ENCODE results near the gene CPA1. TPM values are rescaled to one million over a fixed set of nuclear protein-coding genes. Genes with fewer than 3 reads are reported as not detected.

The CPA1 gene
- total RNA-seq, 1 donor from 2014 or later: not detected

GRCh38 chr7:130360518-130360917 is 19.8 kb upstream of the CPA1 start:
- Mint-ChIP-seq H3K9me3 (peaks cover 14% of the 10 kb centered on the region), H3K36me3 (ENCODE audit: low read depth) (no peaks in the 10 kb centered on the region), H3K27ac (no peak overlapping the region), H3K4me3 (ENCODE audit: low read depth) (no peak overlapping the region), H3K4me1 (ENCODE audit: low read depth) (peaks cover 7% of the 10 kb centered on the region), H3K27me3 (ENCODE audit: low read depth) (no peaks in the 10 kb centered on the region)
- intact Hi-C loops (cut with micrococcal nuclease): loop anchor here (5.0 kb wide), 1 partner anchor 57 kb away; no protein-coding TSS in a partner anchor
- no peak for DNase-seq (ENCODE audit: low spot score)

GRCh38 chr7:130361681-130362080 is 18.6 kb upstream of the CPA1 start:
- Mint-ChIP-seq H3K4me3 (ENCODE audit: low read depth) (no peak overlapping the region), H3K36me3 (ENCODE audit: low read depth) (no peaks in the 10 kb centered on the region), H3K27me3 (ENCODE audit: low read depth) (no peaks in the 10 kb centered on the region), H3K27ac (no peak overlapping the region), H3K4me1 (ENCODE audit: low read depth) (peaks cover 11% of the 10 kb centered on the region), H3K9me3 (peaks cover 14% of the 10 kb centered on the region)
- intact Hi-C loops (cut with micrococcal nuclease): loop anchor here (5.0 kb wide), 1 partner anchor 56 kb away; no protein-coding TSS in a partner anchor
- DNase-seq (ENCODE audit: low spot score): no peak

- Mint-ChIP-seq H3K27me3 (ENCODE audit: low read depth) (no peaks in the 10 kb centered on the region), H3K36me3 (ENCODE audit: low read depth) (no peaks in the 10 kb centered on the region), H3K4me3 (ENCODE audit: low read depth) (no peak overlapping the region), H3K4me1 (ENCODE audit: low read depth) (peaks cover 16% of the 10 kb centered on the region), H3K9me3 (peaks cover 14% of the 10 kb centered on the region), H3K27ac (no peak overlapping the region)
- intact Hi-C loops (cut with micrococcal nuclease): loop anchor here (5.0 kb wide), 1 partner anchor 55 kb away; no protein-coding TSS in a partner anchor
- DNase-seq (ENCODE audit: low spot score): no peak
Measured at GRCh38 chr7:130362251-130362816, 18.0 kb upstream of the CPA1 start.

DNA sequence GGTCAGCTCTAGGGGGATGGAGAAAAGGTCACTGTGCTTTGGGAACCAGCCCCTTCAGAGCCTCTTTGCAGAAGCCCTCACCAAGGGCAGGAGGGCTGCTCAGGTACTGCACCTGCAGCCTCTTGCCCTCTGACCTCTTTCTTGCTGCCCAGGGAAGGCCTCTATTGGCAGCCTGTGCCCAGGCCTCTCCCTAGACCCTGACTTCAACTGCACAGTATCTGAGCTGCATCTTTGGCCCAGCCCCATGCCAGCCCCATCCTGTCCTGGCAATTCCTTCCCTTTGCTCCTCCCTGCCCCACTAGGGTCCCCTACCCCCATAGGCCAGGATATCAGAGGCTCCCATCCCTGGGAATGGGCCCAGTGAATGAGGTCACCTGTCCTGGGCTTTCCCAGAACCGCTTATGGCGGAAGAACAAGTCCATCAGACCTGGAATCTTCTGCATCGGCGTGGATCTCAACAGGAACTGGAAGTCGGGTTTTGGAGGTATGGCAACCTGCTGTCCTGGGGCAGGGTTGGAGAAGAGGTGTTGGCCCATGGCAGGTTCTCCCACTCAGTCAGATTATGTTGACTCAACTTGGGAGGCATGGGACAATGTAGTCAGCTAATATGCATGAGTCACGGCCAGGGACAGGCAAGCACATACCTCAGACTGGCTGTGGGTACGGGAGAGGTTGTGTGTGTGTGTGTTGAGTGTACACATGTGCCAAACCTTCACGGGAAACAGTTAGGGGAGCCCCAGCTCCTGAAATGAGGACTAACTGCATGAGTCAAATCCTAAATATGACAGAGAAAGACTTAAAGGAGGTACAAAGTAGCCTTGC is 17.1 kb upstream of the CPA1 start:
- DNase-seq (ENCODE audit: low spot score): no peak
- no peak overlapping the region for H3K4me3 Mint-ChIP-seq (ENCODE audit: low read depth)
- intact Hi-C loops (cut with micrococcal nuclease): loop anchor here (1.0 to 5.0 kb wide), 2 partner anchors 54 to 305 kb away; partner anchors contain the start of gene COPG2
- peaks cover 14% of the 10 kb centered on the region for H3K9me3 Mint-ChIP-seq
- H3K27ac Mint-ChIP-seq: peak overlapping the region; percentile 80
- no peaks in the 10 kb centered on the region for H3K27me3 Mint-ChIP-seq (ENCODE audit: low read depth)
- no peaks in the 10 kb centered on the region for H3K36me3 Mint-ChIP-seq (ENCODE audit: low read depth)
- H3K4me1 Mint-ChIP-seq (ENCODE audit: low read depth): peaks cover 16% of the 10 kb centered on the region

DNA sequence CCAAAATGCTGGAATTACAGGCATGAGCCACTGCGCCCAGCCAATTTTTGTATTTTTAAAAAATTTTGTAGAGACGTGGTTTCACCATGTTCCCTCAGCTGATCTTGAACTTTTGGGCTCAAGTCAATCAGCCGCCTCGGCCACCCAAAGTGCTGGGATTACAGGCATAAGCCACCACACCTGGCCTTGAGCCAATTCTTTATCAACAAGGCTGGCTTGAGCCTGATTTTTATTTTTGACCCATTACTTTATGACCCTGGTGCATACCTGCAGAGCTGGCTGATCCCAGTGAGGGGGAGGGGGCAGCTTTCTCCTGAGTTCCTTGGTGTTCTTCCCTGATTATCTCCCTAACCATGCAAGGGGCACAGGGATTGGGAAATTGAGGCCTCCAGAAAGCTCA is 15.8 kb upstream of the CPA1 start:
- no peaks in the 10 kb centered on the region for H3K36me3 Mint-ChIP-seq (ENCODE audit: low read depth)
- H3K4me1 Mint-ChIP-seq (ENCODE audit: low read depth): peaks cover 26% of the 10 kb centered on the region
- intact Hi-C loops (cut with micrococcal nuclease): loop anchor here (5.0 kb wide), 1 partner anchor 53 kb away; no protein-coding TSS in a partner anchor
- H3K27me3 Mint-ChIP-seq (ENCODE audit: low read depth): no peaks in the 10 kb centered on the region
- H3K9me3 Mint-ChIP-seq: peaks cover 13% of the 10 kb centered on the region
- DNase-seq (ENCODE audit: low spot score): no peak
- H3K4me3 Mint-ChIP-seq (ENCODE audit: low read depth): no peak overlapping the region
- H3K27ac Mint-ChIP-seq: no peak overlapping the region

DNA sequence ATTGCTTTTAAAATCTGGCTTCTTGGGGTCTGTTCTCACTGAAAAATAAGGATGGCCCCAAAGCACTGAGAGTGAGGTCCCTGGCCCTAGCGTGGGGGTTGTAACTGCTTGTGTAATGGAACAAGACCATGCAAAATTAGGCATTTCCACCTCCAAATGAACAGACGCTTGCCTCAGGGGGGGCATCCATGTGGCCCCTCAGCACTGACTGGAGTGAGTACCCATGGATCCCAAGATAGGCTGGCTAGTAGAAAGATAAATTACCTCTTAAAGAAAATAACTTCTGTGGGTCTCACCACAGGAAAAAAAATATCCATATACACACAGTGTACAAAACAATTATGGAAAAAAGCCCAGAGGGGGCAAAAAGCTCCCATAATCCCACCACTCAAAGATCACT is 15.2 kb upstream of the CPA1 start:
- Mint-ChIP-seq H3K9me3 (peaks cover 7% of the 10 kb centered on the region), H3K27ac (peak overlapping the region; percentile 37), H3K27me3 (ENCODE audit: low read depth) (no peaks in the 10 kb centered on the region), H3K4me1 (ENCODE audit: low read depth) (peaks cover 33% of the 10 kb centered on the region), H3K4me3 (ENCODE audit: low read depth) (no peak overlapping the region), H3K36me3 (ENCODE audit: low read depth) (no peaks in the 10 kb centered on the region)
- DNase-seq (ENCODE audit: low spot score): no peak
- intact Hi-C loops (cut with micrococcal nuclease): no loop called here

DNA sequence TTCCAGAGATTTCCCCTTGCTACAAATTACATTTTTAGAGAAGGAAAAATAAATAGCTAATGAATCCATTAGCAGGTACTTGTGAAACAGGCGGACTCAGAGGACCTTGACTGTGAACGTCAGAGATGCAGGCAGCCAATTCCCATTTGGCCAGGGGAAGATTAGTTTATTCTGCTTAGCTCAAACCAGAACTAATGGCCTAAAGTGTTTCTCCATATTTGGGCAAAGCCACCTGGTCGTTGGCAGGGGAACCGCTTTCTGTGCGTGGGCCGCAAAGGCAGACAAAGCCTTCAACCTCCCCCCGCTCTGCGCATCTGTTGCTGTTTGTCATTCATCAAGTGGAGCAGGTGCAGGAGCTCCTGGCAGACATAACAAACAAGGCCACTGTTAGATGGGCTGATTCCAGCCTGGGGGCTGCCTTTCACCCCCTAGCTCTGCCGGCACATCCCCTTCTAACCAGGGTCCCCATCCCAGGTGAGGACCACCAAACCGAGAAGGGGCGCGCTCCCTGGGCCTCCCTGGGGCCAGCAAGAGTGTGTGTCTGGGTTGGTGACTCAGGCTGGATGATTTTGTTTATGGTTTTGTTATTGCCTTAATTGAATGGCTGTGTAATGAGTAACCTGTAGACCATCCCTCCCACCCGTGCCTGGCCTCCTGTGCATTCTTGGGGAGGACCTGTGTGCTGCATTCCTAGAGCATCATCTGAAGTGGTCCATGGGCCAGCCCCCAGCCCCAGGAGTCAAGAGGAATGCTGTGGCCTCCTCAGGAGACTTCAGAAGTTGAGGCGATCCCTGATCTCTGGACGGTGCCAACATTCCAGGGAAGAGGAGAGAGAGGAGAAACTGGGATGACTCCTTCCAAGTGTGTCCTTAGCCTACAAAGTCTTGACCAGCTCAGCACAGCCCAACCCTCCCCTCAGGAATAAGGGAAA is 14.5 kb upstream of the CPA1 start:
- peak overlapping the region; percentile 40 for H3K4me3 Mint-ChIP-seq (ENCODE audit: low read depth)
- no peak for DNase-seq (ENCODE audit: low spot score)
- H3K4me1 Mint-ChIP-seq (ENCODE audit: low read depth): peaks cover 33% of the 10 kb centered on the region
- no peaks in the 10 kb centered on the region for H3K9me3 Mint-ChIP-seq
- H3K36me3 Mint-ChIP-seq (ENCODE audit: low read depth): no peaks in the 10 kb centered on the region
- H3K27me3 Mint-ChIP-seq (ENCODE audit: low read depth): no peaks in the 10 kb centered on the region
- intact Hi-C loops (cut with micrococcal nuclease): no loop called here
- H3K27ac Mint-ChIP-seq: peak overlapping the region; percentile 31

GRCh38 chr7:130366564-130366963 is 13.7 kb upstream of the CPA1 start:
- peak overlapping the region; percentile 67 for H3K27ac Mint-ChIP-seq
- H3K4me1 Mint-ChIP-seq (ENCODE audit: low read depth): peaks cover 33% of the 10 kb centered on the region
- H3K36me3 Mint-ChIP-seq (ENCODE audit: low read depth): no peaks in the 10 kb centered on the region
- DNase-seq (ENCODE audit: low spot score): no peak
- H3K27me3 Mint-ChIP-seq (ENCODE audit: low read depth): no peaks in the 10 kb centered on the region
- intact Hi-C loops (cut with micrococcal nuclease): no loop called here
- H3K4me3 Mint-ChIP-seq (ENCODE audit: low read depth): peak overlapping the region; percentile 60
- H3K9me3 Mint-ChIP-seq: no peaks in the 10 kb centered on the region

DNA sequence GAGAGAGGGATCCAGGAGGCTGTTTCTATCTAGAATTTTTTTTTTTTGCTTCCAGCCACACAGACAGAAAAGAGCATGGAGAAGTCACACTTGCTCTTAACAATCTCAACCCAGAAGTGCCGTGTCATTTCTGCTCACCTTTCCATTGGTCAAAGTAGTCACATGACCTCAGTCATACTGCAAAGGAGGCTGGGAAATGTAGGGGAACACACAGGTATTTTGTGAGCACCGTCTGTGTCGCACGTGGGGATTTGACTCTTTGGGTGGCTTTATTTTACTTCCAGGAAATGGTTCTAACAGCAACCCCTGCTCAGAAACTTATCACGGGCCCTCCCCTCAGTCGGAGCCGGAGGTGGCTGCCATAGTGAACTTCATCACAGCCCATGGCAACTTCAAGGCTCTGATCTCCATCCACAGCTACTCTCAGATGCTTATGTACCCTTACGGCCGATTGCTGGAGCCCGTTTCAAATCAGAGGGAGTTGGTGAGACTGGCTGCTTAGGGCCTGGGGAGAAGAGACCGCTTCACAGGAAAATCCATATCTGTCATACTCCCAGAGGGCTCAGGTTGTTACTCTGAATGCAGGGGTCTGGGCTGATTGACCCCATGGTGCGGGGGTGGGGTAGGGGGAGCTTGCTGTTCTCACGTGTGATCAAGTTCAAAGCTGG is 13.1 kb upstream of the CPA1 start:
- H3K4me1 Mint-ChIP-seq (ENCODE audit: low read depth): peaks cover 33% of the 10 kb centered on the region
- H3K27me3 Mint-ChIP-seq (ENCODE audit: low read depth): no peaks in the 10 kb centered on the region
- H3K4me3 Mint-ChIP-seq (ENCODE audit: low read depth): peak overlapping the region; percentile 60
- DNase-seq (ENCODE audit: low spot score): no peak
- H3K9me3 Mint-ChIP-seq: no peaks in the 10 kb centered on the region
- peak overlapping the region; percentile 67 for H3K27ac Mint-ChIP-seq
- H3K36me3 Mint-ChIP-seq (ENCODE audit: low read depth): no peaks in the 10 kb centered on the region
- intact Hi-C loops (cut with micrococcal nuclease): no loop called here

GRCh38 chr7:130367836-130368746 is 12.2 kb upstream of the CPA1 start:
- Mint-ChIP-seq H3K4me1 (ENCODE audit: low read depth) (peaks cover 32% of the 10 kb centered on the region), H3K36me3 (ENCODE audit: low read depth) (no peaks in the 10 kb centered on the region), H3K27ac (no peak overlapping the region), H3K4me3 (ENCODE audit: low read depth) (no peak overlapping the region), H3K27me3 (ENCODE audit: low read depth) (no peaks in the 10 kb centered on the region), H3K9me3 (no peaks in the 10 kb centered on the region)
- DNase-seq (ENCODE audit: low spot score): no peak
- intact Hi-C loops (cut with micrococcal nuclease): no loop called here

- DNase-seq (ENCODE audit: low spot score): no peak
- Mint-ChIP-seq H3K9me3 (no peaks in the 10 kb centered on the region), H3K36me3 (ENCODE audit: low read depth) (no peaks in the 10 kb centered on the region), H3K27me3 (ENCODE audit: low read depth) (no peaks in the 10 kb centered on the region), H3K4me1 (ENCODE audit: low read depth) (peaks cover 26% of the 10 kb centered on the region), H3K4me3 (ENCODE audit: low read depth) (no peak overlapping the region), H3K27ac (peak overlapping the region; percentile 31)
- intact Hi-C loops (cut with micrococcal nuclease): no loop called here
Measured at GRCh38 chr7:130369110-130369711, 11.1 kb upstream of the CPA1 start.

Data from activated T-helper 2 cell treated with anti-CD3 and anti-CD28 coated beads, Interferon-gamma antibody, Interleukin-2, Interleukin-4, amounts not matched to agents 10 μg/mL and 5 μg/mL and 100 μg/mL, durations not matched to agents 14 hours and 24 hours and 36 hours (primary cell).